Activated CD8-positive, alpha-beta memory T cell treated with anti-CD3 and anti-CD28 coated beads, Interleukin-2, amount 50 U/mL, for 48 hours (primary cell): Measurements from ENCODE around the gene SLC7A11.
"Not testable (repeated sequence)": the region's sequence is repeated elsewhere in the genome, so short reads cannot be mapped to it uniquely, and the experiment has no call there.

Source experiments
- DNase-seq: peaks from one replicate; pipeline ENCODE4 v3.0.0-alpha.2; 2020

SLC7A11 gene

DNA sequence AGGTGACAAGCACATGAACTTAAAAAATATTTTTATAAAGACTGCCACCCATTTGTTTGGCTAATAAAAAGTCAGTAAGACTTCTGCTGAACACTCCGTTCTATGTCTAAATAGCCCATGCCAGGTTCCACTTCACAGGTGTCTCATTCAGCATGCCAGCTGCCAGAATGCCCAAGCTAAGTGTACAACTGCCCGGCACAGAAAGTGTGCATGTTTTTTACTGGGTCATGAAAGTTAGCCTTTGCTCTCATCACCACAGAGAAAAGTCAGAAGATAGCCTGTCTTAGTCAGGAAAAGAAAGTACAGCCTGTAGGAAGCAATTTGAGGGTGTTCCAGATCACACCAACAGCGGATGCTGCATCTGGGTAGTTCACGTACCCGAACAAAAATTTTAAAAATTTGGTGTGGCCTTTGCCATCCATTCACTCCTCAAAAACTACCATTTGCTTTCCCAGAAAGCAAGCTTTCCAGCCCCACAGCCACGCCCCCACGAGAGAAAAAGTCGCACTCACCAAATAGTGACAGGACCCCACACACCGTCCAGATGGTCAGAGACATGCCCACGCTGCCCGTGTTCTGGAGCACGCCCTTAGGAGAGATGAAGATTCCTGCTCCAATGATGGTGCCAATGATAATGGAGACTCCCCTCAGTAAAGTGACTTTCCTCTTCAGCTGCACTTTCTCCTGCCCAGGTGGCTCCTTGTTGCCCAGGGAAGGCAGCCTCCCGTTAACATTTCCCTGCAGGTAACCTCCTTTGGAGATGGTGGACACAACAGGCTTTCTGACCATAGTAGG lies 671 bp downstream of the SLC7A11 start:
- DNase-seq: peak; percentile 52

DNA sequence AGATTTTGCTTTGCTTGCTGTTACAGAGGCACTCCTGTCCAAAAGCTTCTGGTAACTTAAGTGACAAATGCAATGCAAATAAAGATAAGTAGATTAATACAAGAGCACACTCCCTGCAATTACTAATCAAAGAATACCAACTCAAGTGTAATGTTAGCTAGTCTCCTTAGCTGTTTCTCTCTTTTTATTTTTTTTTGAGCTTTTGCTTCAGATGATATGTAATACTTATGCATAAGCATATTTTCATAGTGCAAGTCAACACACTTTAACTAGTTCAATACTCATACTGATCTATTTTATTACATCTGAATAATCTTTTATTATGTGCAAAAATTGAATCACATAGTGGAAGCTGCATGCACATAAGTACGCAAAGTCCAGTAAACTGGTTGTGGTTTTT lies 2.7 kb downstream of the SLC7A11 start:
- no peak for DNase-seq

DNA sequence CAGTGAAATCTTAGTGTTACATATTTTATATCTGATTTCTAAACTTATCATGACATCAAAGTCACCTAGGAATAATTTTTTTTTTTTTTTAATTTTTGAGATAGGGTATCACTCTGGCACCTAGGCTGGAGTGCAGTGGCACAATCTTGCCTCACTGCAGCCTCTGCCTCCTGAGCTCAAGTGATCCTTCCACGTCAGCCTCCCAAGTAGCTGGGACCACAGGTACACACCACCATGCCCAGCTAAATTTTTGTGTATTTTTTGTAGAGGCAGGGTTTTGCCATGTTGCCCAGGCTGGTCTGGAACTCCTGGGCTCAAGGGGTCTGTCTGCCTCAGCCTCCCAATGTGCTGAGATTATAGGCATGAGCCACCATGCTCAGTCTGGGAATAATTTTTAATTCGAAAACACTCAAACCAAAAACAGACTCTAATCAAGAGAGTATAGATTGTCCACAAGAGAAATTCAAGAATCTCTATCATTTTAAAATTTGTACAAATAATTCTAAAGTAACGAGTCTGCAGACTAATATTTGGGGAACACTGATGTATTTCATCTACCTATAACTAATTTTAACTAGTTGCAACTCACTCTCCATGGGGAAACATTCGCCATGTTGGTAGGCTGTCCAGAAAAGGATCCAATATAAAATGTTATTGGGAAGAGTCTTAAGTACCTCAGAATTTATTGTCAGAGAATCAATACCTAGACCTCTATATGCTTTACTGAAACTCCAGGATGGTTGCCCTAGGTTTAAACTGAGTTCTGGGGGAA lies 3.4 kb downstream of the SLC7A11 start:
- no peak for DNase-seq

DNA sequence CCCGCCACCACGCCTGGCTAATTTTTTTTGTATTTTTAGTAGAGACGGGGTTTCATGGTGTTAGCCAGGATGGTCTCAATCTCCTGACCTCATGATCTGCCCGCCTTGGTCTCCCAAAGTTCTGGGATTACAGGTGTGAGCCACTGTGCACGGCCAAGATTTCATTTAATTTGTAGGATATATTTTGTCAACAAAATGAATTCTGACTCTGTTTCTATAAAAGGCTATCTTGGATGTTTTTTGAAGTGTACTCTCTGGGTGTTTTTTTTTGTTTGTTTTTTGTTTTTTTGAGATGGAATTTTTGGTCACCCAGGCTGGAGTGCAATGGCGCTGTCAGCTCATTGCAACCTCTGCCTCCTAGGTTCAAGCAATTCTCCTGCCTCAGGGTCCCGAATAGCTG lies 5.0 kb downstream of the SLC7A11 start:
- DNase-seq: not testable (repeated sequence)

DNA sequence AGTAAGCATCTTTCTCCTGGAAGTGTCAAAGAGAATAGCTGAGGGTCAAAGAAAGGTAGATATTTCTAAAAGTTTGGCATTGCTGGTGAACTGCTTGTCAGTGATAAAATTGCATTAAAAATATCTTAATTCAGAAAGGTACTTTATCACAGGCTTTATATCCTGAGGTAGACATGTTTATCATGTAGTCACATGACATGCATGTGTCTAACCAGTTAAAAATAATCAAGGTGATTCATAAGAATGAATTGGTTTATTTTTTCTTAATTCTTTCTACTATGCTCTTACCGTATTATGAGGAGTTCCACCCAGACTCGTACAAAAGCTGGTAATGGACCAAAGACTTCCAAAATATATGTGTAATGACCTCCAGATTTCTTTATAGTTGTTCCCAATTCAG lies 6.1 kb downstream of the SLC7A11 start:
- DNase-seq: no peak

DNA sequence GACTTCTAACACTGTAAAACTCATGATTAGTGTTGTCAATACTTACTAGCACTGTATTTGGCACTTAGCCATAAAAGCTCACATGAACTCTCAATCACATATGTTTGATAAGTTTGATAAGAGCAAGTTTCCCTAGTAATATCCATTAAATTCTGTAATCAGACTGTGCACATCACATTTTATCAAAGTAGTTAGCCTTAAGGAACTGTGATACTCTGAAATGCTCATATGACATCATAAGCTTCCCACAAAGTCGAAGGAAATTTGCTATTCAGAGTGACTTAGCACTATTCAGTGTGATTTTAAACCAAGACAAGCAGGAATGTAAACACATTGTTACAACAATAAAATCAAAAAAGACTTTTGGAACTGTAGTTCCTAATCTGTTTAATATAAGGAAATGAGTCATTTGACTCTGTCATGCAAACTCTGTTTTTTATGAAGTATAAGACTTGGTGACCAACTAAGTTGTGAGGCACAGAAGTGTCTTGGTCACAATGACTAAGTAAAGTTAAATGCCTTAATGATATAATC lies 6.7 kb downstream of the SLC7A11 start:
- no peak for DNase-seq

DNA sequence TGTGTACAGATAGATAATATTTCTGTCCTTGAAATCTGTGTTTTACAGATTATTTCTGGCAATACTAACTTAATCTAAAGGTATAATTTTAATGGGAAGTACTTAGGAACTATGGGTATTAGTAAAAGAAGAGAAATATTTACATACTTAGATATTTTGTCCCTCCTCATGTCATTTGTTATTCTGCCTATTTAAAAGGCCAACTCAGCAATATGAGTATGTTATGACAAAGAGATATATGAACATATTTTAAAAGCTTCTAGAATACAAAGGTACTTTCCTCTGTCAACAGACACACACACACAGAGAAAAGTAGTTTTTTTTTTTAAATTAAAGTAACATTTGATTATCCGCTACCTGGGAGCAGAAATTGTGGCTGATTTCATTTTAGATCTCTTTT lies 7.9 kb downstream of the SLC7A11 start:
- no peak for DNase-seq

DNA sequence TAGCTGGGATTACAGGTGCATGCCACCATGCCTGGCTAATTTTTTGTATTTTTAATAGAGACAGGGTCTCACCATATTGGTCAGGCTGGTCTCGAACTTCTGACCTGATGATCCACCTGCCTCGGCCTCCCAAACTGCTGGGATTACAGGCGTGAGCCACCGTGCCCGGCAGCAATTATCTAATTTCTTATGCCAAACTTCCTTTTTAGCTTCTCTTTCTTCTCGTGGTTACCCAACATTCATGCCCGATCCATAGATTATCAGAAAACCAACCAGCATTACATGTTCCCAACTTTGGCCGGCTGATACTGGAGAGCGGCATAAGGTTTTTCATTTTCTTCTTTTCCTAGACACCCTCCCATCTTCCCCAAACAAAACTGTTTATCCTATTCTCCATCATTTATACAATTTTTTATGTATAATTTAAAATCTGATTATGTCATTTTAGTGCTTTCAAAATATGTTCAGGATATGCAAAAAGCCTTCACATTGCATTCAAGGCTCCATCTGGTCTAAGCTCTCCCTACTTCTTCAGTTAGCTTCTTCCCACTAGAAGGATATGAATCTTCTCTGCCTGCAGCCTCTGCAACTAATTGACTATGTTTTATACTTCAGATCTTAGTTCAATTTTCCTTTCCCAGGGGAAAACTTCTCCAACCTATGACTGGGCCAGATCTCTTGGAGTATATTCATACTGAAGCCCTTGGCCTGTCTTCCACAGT lies 8.7 kb downstream of the SLC7A11 start:
- DNase-seq: no peak

DNA sequence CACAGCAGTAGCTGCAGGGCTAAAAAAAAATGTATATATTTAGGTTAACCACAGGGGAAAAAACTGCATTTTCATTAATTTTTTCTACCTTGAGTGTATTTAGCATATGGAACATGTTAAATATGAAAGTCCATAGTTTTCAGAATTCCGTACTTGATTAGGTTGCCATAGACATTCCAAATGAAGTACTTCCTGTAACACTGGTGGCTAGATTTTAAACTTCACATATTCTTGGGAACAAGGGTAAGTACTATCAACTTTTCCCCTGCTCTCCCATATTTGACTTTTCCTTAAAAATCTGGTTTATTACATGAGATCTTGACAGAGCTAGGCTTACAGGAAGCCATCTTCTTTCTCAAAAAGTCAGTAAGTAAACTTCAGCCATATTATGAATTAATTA lies 9.8 kb downstream of the SLC7A11 start:
- no peak for DNase-seq

DNA sequence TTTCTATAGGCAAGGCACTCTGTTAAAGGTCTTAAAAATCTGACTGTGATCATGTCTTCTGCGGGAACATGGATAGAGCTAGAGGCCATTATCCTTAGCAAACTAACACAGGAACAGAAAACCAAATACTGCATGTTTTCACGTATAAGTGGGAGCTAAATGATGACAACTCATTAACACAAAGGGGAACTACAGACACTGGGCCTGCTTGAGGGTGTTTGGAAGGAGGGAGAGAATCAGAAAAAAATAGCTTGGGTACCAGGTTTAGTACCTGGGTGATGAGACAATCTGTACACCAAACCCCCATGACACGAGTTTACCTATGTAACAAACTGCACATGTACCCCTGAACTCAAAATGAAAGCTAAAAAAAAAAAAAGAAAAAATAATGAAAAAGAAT lies 12.1 kb downstream of the SLC7A11 start:
- no peak for DNase-seq

DNA sequence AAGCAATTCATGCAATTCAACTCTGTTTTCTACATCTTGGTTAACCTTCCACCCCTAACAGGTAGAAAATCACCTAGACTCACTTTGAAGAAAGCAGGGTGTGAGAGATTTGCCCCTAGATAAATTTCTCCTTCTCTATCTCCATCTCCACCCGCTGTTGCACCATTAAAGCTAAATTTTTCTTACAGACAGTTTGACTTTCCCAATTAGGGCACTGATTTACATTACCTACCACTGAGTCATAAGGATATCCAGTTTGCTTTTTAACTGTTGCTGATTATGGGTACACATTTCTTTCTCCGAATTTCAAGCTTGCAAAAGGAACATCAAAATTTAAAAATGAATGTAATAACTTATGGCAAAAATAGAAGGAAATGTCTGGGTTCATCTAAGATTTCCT lies 13.0 kb downstream of the SLC7A11 start:
- DNase-seq: no peak

DNA sequence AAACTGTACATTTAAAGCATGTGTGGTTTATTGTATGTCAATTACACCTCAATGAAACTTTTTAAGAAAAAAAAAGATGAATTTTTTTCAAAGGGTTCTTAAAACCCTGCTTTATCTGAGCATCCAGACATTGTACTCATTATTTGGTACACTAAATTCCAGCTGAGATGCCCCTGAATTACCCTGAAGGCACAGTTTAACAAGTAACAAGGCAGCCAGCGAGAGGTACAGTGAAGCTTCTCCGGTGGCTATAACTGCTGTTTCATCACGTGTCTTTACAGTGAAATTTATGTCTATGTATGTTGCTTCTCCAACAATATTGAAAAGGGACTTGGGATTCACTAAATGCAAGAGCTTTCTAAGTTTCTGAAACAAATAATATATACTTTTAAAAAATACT lies 15.8 kb downstream of the SLC7A11 start:
- DNase-seq: no peak

DNA sequence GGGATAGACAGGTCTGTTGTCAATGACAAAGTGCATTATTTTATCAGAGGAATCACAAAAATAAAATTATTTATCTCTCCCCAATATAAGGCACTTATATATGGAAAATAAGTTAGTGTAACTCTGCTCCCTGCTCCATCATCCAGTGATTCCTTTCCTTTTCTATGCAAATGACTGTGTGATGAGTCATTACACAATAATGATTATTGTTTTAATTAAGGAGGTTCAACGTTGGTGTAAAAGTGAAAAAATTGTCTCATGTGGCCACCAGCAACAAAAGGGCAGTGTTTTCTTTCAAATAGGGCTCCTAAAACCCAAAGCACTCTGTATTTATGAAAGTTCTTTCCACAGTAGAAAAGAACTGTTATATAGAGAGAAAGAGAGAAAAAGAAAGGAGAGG lies 16.7 kb downstream of the SLC7A11 start:
- DNase-seq: no peak

DNA sequence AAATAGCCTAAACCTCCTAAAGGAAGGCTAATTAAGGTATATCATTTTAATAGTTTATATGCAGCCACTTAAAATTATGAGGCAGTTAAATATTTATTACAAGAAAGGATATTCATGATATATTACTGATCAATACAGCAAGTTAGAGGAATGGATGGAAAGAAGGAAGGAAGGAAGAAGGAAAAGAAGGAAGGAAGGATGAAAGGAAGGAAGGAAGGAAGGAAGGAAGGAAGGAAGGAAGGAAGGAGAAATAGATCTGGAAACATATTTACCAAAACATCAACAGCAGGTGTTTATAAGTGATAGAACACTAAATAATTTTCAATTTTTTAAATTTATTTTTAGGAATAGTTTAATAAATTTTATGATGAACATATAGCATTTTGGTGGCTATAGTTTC lies 17.5 kb downstream of the SLC7A11 start:
- DNase-seq: no peak

DNA sequence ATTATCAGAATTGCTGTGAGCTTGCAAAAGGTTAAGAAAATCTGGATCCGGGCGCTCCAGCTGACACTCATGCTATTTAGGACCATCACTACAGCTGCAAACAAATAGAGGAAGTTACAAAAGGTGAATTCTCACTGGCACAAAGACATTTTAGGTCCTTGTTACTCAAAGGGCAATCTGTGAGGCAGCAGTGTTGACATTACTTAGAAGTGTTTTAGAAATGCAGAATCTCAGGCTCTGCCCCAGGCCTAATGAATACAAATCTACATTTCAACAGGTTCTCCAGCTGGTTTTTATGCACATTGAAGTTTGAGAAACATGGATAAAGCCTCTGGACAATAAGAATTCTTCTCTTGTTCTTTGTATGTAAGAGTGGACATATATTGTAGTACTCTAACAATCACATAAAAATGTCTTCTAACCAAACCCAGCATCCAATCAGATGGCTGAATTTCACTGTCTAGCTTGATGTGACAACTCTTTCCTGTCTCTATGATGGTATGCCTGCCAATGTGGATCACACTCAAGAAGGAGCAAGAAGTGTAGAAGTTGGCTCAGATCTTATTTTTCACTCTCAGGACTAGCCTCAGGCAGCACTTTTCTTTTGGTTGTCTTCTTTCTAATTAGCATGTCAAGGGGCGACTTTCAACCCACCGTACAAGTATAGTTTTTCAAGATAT lies 18.8 kb downstream of the SLC7A11 start:
- DNase-seq: no peak

DNA sequence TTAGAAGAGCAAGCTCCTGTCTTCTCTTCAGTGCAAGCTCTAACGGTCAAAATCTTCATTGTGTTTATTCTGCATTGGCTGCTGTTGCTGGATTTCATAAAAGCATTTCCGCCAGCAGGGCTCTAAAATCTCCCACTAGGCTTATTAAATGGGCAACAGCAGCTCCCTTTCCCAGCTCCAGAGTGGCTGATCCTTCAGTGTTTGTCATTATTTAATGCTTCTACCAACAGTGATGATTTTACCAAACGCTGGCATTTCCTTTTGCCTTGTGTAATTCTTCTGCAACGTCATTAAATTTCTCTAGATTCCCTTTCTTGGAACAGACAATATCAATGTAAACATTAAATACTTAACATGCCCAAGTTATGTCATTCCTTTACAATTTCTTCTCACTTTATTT lies 20.1 kb downstream of the SLC7A11 start:
- DNase-seq: no peak

DNA sequence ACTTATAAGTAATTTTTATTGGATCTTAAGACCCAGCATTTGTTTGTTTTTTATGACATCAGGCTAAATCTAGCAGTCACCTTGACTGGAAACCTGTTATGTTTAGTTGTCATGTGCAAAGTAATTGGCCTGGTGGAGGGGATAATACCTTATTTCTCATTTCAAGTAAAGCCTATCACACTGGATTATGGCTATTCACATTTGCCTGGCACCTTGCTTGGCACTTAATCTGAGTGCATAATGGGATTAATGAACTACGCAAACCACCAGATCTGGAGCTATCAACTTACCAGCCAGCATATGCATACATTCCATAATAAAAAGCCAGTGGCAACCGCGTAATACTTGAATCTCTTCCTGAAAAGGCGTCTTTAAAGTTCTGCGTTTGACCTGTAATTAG lies 23.2 kb downstream of the SLC7A11 start:
- DNase-seq: no peak

DNA sequence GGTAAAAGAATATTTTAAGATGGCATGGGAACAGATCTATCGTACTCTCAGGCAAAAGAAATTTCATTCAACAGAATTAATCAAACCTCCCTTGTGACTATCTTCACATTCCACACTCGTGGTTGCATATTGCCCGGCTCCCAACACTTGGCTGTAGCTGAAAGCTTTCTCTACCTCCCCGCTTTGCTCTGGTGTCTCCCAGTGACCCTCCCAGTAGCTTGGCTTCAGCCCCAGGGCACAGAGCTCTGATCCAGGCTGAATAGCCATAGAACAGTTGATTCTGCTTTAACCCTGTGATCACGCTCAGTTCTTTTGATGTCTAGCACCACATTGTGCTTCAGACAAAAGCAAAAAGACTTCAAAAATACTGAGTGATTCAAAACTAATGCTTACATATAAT lies 24.6 kb downstream of the SLC7A11 start:
- DNase-seq: no peak

DNA sequence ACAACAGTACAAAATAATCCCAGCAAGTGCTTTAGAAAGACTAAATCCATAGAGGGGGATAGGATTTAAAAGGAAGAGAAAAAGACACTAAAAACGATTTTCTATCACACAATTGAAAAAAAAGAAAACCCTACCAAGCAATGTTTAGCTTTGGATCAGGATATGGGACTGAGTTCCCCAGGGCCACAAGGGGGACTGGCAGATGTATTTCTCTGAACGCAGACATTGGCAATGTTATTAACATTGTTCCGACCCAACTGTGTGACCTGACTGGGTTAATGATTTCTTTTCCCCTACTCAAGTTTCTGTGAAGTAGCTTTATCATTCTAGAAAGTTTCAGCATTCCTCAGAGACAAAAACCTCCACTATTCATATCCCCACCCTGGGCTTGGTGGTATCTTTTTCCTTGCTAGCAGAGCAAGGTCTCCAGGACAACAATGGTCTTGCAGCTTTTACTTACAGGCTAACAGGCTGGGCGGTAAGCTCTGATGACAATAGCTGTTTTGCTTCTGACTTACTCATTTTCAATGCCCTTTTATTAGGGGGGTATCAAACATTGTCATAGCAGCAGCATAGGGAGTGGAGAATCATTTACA lies 25.8 kb downstream of the SLC7A11 start:
- no peak for DNase-seq

DNA sequence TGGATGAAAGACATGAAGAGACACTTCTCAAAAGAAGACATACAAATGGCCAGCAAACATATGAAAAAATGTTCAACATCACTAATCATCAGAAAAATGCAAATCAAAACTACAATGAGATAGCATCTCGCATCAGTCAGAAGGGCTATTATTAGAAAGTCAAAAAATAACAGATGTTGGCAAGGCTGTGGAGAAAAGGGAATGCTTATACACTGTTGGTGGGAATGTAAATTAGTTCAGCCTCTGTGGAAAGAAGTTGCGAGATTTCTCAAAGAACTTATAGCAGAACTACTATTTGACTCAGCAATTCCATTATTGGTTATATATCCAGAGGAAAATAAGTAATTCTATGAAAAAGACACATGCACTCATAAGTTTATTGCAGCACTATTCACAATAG lies 31.6 kb downstream of the SLC7A11 start:
- not testable (repeated sequence) for DNase-seq

DNA sequence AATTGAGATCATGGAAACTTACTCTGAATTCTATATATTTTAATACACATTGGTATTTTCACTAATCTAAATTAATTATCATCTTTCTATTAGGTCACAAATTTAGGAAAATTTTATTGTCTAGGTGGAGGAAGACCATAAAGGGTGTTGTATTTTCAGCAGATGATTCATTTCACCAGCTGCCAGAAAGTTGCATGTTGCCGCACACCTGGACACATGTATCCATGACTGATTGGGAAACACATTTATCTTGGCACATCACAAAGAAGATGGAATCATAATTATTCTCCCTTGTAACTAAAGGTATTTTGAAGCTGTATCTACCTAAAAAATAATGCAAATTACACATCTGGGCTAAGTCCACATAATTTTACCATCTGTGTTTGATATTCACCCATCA lies 33.1 kb downstream of the SLC7A11 start:
- no peak for DNase-seq

DNA sequence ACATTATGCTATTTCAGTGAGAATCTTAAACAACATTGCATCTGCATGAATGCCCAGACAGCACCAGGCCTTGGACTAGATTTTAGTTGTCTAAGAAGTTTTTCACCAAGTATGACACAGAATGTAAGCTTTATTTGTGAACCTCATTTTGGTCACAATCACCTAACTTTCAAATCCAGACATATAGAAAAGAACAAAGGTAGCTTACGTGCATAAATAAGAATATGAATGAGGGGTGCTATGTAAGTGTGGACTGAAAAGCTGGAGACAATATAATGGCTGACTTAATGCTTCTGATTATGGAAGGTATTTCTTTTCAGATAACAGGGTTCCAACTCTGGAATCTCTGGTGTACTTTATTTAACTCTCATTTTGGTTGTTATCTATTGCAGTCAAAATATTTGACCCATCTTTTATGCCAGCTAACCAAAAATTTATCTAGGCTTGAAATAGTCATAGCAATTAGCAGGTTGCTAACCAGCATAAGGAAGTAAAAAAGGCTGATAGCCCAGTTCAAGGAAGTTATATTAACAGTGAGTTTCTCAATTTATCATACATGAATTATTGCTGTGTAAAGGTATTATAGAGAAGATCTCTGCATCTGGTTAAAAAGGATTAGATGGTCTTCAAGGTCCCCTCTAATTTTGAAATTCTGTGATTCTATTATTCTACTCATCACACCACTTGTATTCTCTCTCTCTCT lies 36.5 kb downstream of the SLC7A11 start:
- no peak for DNase-seq
